PFSK-1 (cell line): ENCODE measurements around the gene PRKCE.

Experiments used
- FOXP2 ChIP-seq: optimal IDR thresholded peaks from 2 replicates; pipeline ENCODE3; 2011; ENCODE audit warnings: borderline replicate concordance, control low read depth, inconsistent platforms; ENCODE audit not compliant: insufficient read depth; ENCODE audit errors: extremely low read length, extremely low read depth
- POLR2AphosphoS5 ChIP-seq: IDR thresholded peaks from 2 replicates; pipeline ENCODE4 v1.6.1; 2012; ENCODE audit warnings: low read depth, mild to moderate bottlenecking, control low read depth, low read length, moderate library complexity
- SIN3A ChIP-seq: IDR thresholded peaks from 2 replicates; pipeline ENCODE4 v1.6.1; 2012; ENCODE audit warnings: mild to moderate bottlenecking, low read length, moderate library complexity, borderline replicate concordance; ENCODE audit not compliant: insufficient read depth
- TAF1 ChIP-seq: IDR thresholded peaks from 2 replicates; pipeline ENCODE4 v1.6.1; 2012; ENCODE audit warnings: low read length, control low read depth, borderline replicate concordance; ENCODE audit not compliant: insufficient read depth
- TF ChIP-seq, protein P1 (sequence below), 2 experiments: IDR thresholded peaks; 2 replicates each; pipeline versions ENCODE4 v1.6.1 to v1.8.0; 2011 to 2012; ENCODE audit warnings: low read depth in 2 of 2, low read length in 2 of 2, control low read depth in 1 of 2, inconsistent platforms in 1 of 2, mild to moderate bottlenecking in 1 of 2, moderate library complexity in 1 of 2; ENCODE audit not compliant: insufficient read depth in 1 of 2

Gene PRKCE

DNA sequence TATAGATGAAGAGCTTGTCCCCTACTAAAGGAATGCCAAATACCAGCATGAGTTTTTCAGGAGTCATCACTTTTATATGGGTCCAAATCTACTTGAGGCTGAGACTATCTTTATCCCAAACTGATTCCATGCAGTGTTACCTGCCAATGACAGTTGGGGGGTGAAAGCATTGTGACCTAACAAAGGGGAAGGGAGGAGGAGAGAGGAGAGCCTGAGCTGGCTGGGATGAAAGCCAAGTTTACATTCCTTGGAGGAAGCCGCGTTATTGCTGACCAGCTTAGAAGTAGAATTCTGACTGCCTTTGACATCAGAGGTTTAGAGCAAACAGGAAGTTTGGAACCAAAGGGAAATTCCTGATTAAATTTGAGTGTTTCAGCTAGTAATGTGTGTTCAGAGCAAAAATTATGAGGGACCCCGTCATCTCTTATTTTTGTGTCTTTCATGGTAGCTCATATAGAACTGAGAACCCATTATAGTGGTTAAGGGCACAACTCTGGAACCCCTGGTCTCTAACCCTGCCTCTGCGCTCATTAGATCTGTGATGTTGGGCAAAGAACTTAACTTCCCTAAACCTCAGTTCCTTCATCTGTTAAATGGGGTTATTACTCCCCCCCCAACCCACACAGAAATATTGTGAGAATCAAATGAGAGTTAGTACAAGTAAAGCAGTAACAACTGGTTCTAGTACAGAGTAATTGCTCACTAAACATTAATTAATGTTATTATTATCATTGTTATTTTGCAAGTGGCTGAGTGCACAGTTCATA, 446.4 kb downstream of the PRKCE start:
- no peak for TF ChIP-seq FOXP2
- TF ChIP-seq SIN3A = no peak
- no peak for TF ChIP-seq POLR2AphosphoS5
- peak; percentile 41; the same call in 1 of the 2 replicates for TF ChIP-seq TAF1
- TF ChIP-seq, protein P1, sequence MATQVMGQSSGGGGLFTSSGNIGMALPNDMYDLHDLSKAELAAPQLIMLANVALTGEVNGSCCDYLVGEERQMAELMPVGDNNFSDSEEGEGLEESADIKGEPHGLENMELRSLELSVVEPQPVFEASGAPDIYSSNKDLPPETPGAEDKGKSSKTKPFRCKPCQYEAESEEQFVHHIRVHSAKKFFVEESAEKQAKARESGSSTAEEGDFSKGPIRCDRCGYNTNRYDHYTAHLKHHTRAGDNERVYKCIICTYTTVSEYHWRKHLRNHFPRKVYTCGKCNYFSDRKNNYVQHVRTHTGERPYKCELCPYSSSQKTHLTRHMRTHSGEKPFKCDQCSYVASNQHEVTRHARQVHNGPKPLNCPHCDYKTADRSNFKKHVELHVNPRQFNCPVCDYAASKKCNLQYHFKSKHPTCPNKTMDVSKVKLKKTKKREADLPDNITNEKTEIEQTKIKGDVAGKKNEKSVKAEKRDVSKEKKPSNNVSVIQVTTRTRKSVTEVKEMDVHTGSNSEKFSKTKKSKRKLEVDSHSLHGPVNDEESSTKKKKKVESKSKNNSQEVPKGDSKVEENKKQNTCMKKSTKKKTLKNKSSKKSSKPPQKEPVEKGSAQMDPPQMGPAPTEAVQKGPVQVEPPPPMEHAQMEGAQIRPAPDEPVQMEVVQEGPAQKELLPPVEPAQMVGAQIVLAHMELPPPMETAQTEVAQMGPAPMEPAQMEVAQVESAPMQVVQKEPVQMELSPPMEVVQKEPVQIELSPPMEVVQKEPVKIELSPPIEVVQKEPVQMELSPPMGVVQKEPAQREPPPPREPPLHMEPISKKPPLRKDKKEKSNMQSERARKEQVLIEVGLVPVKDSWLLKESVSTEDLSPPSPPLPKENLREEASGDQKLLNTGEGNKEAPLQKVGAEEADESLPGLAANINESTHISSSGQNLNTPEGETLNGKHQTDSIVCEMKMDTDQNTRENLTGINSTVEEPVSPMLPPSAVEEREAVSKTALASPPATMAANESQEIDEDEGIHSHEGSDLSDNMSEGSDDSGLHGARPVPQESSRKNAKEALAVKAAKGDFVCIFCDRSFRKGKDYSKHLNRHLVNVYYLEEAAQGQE (IDR thresholded peaks at IDR 0.05; ENCODE audit: insufficient read depth in 1 of 2, low read depth in 2 of 2, low read length in 2 of 2) = peak in 1 of 2 experiments; percentile 57; a peak in 1 of 4 replicates

DNA sequence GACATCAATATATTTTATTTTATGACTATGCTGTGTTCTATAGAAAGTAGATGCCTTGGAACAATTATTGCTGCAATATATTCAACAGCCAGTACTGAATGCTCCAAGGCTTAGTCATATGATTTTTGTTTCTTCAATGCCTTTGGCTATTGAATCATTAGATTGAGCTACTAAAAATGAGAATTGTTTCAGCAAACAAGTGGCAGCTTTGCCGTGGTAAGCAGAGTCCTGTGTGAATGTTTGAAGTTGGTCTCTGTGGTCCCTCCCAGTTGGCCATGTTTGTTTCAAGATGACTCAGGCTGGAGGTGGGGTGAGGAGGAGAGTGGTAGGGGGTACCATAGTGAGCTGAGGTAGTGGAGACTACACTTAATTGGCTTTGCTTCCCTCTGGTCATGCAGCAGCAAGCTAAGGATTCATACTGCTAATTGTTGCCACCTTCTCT, 447.2 kb downstream of the PRKCE start:
- no peak for TF ChIP-seq TAF1
- TF ChIP-seq, protein P1 (IDR thresholded peaks at IDR 0.05; ENCODE audit: insufficient read depth in 1 of 2, low read depth in 2 of 2, low read length in 2 of 2) = no peak
- no peak for TF ChIP-seq FOXP2
- no peak for TF ChIP-seq SIN3A
- no peak for TF ChIP-seq POLR2AphosphoS5

DNA sequence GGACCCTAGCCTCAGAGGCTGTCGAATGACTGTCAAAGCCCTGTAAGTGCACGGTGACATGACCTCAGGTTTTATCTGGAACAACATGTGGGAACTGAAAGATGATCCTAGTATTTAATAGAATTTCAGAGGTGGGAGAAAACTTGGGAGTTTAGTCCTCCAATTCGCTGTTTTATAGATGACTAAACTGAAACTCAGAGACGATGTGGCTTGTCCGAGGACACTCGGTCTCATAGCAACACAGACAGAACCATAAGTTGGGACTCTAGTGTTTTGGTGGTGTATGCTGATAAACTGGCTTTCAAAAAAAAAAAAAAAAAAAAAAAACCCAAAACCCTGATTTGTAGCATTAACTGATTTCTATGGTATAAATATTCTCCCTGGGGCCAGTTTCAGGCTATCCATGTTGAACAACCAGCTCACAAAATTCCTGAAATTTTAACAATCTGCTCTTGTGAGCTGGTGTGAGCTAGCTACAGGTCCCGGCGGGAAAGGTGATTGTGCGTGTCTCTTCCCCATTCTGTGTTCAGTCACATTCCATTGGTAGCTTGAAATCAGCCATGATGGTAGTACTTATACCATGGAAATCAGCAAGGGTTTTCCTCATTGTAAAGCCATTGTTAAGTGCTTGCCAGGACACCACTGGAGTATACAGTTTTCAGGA, 450.2 kb downstream of the PRKCE start:
- TF ChIP-seq FOXP2 = no peak
- TF ChIP-seq, protein P1 (IDR thresholded peaks at IDR 0.05; ENCODE audit: insufficient read depth in 1 of 2, low read depth in 2 of 2, low read length in 2 of 2) = no peak
- no peak for TF ChIP-seq TAF1
- TF ChIP-seq SIN3A = no peak
- no peak for TF ChIP-seq POLR2AphosphoS5

DNA sequence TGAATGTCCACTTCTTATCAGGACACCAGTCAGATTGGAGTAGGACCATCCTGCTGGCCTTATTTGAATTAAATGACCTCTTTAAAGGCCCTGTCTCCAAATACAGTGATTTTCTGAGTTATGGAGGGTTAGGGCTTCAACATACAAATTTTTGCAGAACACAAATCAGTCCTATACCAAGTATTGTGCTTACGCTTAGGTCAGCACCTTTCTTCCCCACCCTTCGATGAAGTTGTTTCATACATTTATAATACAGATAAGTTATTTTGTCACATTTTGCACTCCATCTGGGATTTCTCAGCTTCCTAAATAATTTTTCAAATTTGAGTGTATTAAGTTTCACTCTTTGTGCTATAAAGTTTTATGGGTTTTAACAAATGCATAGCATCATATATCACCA, 455.2 kb downstream of the PRKCE start:
- no peak for TF ChIP-seq TAF1
- no peak for TF ChIP-seq SIN3A
- TF ChIP-seq POLR2AphosphoS5 = no peak
- no peak for TF ChIP-seq FOXP2
- TF ChIP-seq, protein P1 (IDR thresholded peaks at IDR 0.05; ENCODE audit: insufficient read depth in 1 of 2, low read depth in 2 of 2, low read length in 2 of 2) = no peak
